RWPE2 (cell line): ENCODE data around the gene LRRN2.

Source experiments
- ATAC-seq: fragments of 200-7000 bp; cut with Tn5 transposase; 3 replicates; pipeline ENCODE4 v1.9.1; 2021; ENCODE audit warnings: low read depth
- DNase-seq: peaks from one replicate; pipeline ENCODE4 v3.0.0-alpha.2; 2020; ENCODE audit warnings: low spot score
- H3K27ac ChIP-seq: fragments of 450-650 bp; 2 replicates; pipeline ENCODE4 v1.5.1; 2017; ENCODE audit warnings: mild to moderate bottlenecking; ENCODE audit not compliant: poor library complexity, severe bottlenecking
- H3K27me3 ChIP-seq: fragments of 250-450 bp; sonication (Bioruptor Pico); 2 replicates; pipeline ENCODE4 v1.5.1; 2021; ENCODE audit warnings: mild to moderate bottlenecking, moderate library complexity; ENCODE audit not compliant: insufficient read depth, poor library complexity, severe bottlenecking
- H3K36me3 ChIP-seq: fragments of 250-450 bp; sonication (Bioruptor Pico); 2 replicates; pipeline ENCODE4 v1.5.1; 2020; ENCODE audit warnings: low read depth, mild to moderate bottlenecking, moderate library complexity
- H3K4me1 ChIP-seq: fragments of 250-450 bp; sonication (Bioruptor Pico); 2 replicates; pipeline ENCODE4 v1.5.1; 2021; ENCODE audit warnings: mild to moderate bottlenecking, moderate library complexity; ENCODE audit not compliant: insufficient read depth, poor library complexity, severe bottlenecking
- H3K4me3 ChIP-seq: fragments of 250-450 bp; sonication (Bioruptor Pico); 2 replicates; pipeline ENCODE4 v1.5.1; 2021; ENCODE audit warnings: mild to moderate bottlenecking, moderate library complexity; ENCODE audit not compliant: severe bottlenecking
- H3K9me3 ChIP-seq: fragments of 250-450 bp; sonication (Bioruptor Pico); 2 replicates; pipeline ENCODE4 v1.5.1; 2021; ENCODE audit warnings: mild to moderate bottlenecking, moderate library complexity; ENCODE audit not compliant: severe bottlenecking
- TF ChIP-seq, protein P1 (sequence below): fragments of 450-650 bp; IDR thresholded peaks from one replicate; pipeline ENCODE4 v1.5.1; 2017; ENCODE audit warnings: mild to moderate bottlenecking, moderate library complexity; ENCODE audit not compliant: poor library complexity, severe bottlenecking

LRRN2 gene

DNA sequence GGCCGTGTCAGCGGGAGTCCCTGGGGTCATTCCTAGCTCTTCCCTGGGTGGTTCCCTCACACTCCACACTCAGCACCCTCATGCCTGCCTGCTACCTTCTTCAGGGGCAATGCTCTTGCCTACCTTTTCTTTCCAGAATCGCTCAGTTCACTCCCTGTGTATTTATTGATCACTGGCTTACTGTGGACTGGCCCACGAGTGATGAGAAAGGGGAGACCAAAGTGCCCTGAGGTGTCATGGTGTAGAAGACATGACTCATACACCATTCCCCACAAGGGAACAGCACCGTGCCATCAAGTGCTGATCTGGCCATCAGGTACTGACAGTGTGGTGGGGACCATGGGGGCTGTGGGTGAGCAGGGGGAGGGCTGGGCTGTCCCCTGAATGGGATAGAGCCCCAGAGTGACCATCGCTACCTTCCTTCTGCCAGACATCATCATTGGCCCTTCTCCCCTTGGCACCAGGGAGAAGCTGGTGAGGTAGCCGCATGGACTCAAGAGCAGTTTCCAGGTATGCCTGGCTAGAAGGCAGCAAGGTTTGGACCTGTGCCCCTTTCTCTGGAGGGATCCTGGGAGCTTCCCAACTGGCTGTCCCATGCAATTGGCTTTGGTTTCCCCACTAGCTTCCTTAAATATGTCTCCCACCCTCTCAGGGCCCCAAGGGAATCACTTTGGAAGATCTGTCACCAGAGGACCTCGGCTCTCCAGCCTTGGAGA lies 17.2 kb upstream of the LRRN2 start:
- no peaks in the 10 kb centered on the region for H3K9me3 ChIP-seq
- TF ChIP-seq, protein P1, sequence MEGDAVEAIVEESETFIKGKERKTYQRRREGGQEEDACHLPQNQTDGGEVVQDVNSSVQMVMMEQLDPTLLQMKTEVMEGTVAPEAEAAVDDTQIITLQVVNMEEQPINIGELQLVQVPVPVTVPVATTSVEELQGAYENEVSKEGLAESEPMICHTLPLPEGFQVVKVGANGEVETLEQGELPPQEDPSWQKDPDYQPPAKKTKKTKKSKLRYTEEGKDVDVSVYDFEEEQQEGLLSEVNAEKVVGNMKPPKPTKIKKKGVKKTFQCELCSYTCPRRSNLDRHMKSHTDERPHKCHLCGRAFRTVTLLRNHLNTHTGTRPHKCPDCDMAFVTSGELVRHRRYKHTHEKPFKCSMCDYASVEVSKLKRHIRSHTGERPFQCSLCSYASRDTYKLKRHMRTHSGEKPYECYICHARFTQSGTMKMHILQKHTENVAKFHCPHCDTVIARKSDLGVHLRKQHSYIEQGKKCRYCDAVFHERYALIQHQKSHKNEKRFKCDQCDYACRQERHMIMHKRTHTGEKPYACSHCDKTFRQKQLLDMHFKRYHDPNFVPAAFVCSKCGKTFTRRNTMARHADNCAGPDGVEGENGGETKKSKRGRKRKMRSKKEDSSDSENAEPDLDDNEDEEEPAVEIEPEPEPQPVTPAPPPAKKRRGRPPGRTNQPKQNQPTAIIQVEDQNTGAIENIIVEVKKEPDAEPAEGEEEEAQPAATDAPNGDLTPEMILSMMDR = no peak
- DNase-seq = no peak
- ATAC-seq = no peak
- H3K4me3 ChIP-seq = no peak overlapping the region
- no peaks in the 10 kb centered on the region for H3K27me3 ChIP-seq
- no peaks in the 10 kb centered on the region for H3K4me1 ChIP-seq
- no peaks in the 10 kb centered on the region for H3K36me3 ChIP-seq
- no peak overlapping the region for H3K27ac ChIP-seq

DNA sequence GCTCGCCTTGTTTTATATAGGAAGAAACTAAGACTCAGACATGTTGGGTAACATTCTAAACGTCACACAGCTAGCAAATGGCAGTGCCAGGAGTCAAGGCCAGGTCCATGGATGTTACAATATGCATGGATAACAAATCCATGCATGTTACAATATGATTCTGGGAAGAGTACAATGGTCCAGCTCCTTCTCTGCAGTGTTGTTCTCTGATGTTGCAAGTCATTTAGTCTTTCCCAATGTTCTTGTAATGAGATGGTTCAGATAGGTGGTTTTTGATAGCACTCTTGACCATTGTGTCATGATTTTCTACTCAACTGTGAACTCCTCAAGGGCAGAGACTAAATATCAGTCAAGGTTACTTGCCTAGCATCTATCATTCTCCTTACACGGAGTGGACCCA lies 15.7 kb upstream of the LRRN2 start:
- DNase-seq = no peak
- Histone ChIP-seq H3K27ac (no peak overlapping the region), H3K9me3 (no peaks in the 10 kb centered on the region), H3K36me3 (no peaks in the 10 kb centered on the region), H3K27me3 (no peaks in the 10 kb centered on the region), H3K4me1 (no peaks in the 10 kb centered on the region), H3K4me3 (no peak overlapping the region)
- ATAC-seq = no peak
- TF ChIP-seq, protein P1 = no peak

DNA sequence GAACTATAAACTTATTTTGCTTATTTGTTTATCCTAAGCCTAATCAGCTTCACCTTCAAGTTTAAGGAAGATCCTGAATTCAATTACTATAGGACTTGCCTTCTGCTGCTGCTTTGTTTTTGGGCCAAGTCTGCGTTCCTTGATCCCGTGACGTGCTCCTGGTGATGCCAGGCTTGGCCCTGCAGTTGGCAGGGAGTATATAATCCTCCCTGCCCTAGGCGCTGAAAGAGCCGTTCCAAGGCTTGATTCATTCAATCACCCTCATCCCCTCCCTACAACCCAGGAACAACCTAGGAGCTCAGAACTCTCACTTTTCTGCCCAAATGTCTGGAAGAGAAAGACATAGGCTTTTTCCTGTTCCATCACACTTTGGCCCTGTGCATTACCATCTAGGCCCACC lies 12.4 kb upstream of the LRRN2 start:
- no peak for ATAC-seq
- Histone ChIP-seq H3K27ac (no peak overlapping the region), H3K4me1 (no peaks in the 10 kb centered on the region), H3K27me3 (no peaks in the 10 kb centered on the region), H3K9me3 (no peaks in the 10 kb centered on the region), H3K36me3 (no peaks in the 10 kb centered on the region), H3K4me3 (no peak overlapping the region)
- DNase-seq = no peak
- TF ChIP-seq, protein P1 = no peak

DNA sequence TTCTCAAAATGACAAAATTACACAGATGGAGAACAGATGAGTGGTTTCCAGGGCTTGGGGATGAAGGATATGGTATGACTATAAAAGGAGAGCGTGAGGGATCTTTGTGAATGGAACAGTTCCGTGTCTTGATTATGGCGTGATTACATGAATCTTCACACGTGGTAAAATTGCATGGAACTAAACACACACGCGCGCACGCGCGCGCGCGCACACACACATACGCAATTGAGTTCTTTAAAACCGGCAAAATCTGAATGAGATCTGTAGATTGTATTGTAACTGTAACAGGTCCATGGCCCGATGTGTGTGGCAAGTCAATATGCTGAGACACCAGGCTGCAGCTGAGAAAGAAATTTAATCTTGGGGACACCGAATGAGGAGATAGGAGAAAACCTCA lies 11.1 kb upstream of the LRRN2 start:
- Histone ChIP-seq H3K27ac (no peak overlapping the region), H3K4me1 (no peaks in the 10 kb centered on the region), H3K36me3 (no peaks in the 10 kb centered on the region), H3K4me3 (no peak overlapping the region), H3K9me3 (no peaks in the 10 kb centered on the region), H3K27me3 (no peaks in the 10 kb centered on the region)
- TF ChIP-seq, protein P1 = no peak
- DNase-seq (no peak), ATAC-seq (no peak)

DNA sequence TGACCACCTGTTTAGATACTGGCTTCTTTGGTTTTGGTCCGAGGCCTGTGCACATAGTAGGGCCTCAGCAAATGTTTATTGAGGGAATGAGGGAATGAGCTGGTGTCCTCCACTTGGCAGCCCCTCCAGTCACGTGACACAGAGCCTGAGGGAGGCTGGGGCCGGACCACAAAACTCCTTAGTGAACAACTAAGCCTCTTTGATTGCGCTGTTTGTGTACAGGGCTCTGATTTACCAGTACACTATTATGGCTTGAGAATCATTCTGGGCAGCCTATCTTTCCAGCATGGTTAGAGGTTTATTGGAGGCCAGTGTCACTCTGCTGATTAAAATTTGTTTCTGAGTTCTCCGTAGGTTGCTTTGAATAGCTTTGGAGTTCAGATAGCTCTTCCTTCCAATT lies 10.2 kb upstream of the LRRN2 start:
- no peak for DNase-seq
- TF ChIP-seq, protein P1 = no peak
- Histone ChIP-seq H3K4me1 (no peaks in the 10 kb centered on the region), H3K36me3 (no peaks in the 10 kb centered on the region), H3K27me3 (no peaks in the 10 kb centered on the region), H3K9me3 (no peaks in the 10 kb centered on the region), H3K27ac (no peak overlapping the region), H3K4me3 (no peak overlapping the region)
- no peak for ATAC-seq
